Activated naive CD4-positive, alpha-beta T cell treated with anti-CD3 and anti-CD28 coated beads for 36 hours (primary cell): ENCODE results near the gene ANXA9. TPM values are rescaled to one million over a fixed set of nuclear protein-coding genes. Genes with fewer than 3 reads are reported as not detected.

Source experiments
- CTCF ChIA-PET: fragments of 350-600 bp; sonication (Branson Sonifier 250); formaldehyde crosslinking; loops from one replicate; lab custom pipeline; 2021; ENCODE audit warnings: antibody characterized with exemption; lab: Charles Lee
- DNase-seq: peaks from one replicate; pipeline ENCODE4 v3.0.0-alpha.2; 2020
- H3K27ac Mint-ChIP-seq: one replicate; pipeline ENCODE4 v1.8.0; 2021; ENCODE audit warnings: mild to moderate bottlenecking, mixed read lengths
- H3K27me3 Mint-ChIP-seq: one replicate; pipeline ENCODE4 v1.8.0; 2021; ENCODE audit warnings: low read depth, mixed read lengths
- H3K36me3 Mint-ChIP-seq: one replicate; pipeline ENCODE4 v1.8.0; 2021; ENCODE audit warnings: low read depth, mixed read lengths
- H3K4me1 Mint-ChIP-seq: one replicate; pipeline ENCODE4 v1.8.0; 2021; ENCODE audit warnings: low read depth, mixed read lengths
- H3K4me3 Mint-ChIP-seq: one replicate; pipeline ENCODE4 v1.8.0; 2021; ENCODE audit warnings: mild to moderate bottlenecking, moderate library complexity, mixed read lengths
- H3K9me3 Mint-ChIP-seq: one replicate; pipeline ENCODE4 v1.8.0; 2021; ENCODE audit warnings: mixed read lengths
- intact Hi-C: fragments of 100-400 bp; cut with micrococcal nuclease; formaldehyde crosslinking; loops from one replicate; pipeline ENCODE4 v1.15.1; 2023
- total RNA-seq, 2 experiments: library from RNA; stranded (reverse); gene quantifications; one replicate each; pipeline ENCODE4 v1.2.3, GENCODE V29; 2021

Gene ANXA9
- total RNA-seq, 2 experiments from 2014 or later, result not detected

DNA sequence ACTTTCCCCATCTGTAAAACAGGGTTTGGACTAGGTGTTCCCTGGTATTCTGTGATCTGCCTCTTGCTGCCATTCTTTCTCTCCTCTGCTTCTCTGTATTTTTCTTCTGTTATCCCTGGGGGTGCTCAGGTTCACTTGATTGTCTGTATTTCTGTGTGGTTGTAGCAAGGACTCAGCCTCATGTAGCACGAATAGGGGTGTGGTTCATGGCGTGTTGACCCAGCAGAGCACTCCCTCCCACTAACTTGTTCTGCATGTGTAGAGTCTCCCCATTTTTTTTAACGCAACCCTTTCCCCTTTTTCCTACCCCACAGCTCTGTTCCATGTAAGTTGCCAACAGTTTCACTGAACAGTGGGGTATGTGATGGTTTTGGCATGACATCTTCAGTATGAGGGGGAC lies 53.1 kb downstream of the ANXA9 start:
- no peaks in the 10 kb centered on the region for H3K9me3 Mint-ChIP-seq
- no peak overlapping the region for H3K4me3 Mint-ChIP-seq
- H3K27ac Mint-ChIP-seq, result no peak overlapping the region
- DNase-seq, result no peak
- no peaks in the 10 kb centered on the region for H3K27me3 Mint-ChIP-seq
- CTCF ChIA-PET, result interaction anchor here (0.6 kb wide), 1 partner anchor 88 kb away, joined by 3 read pairs; no protein-coding TSS in a partner anchor
- intact Hi-C loops, result no loop called here
- no peaks in the 10 kb centered on the region for H3K4me1 Mint-ChIP-seq
- peaks cover 16% of the 10 kb centered on the region for H3K36me3 Mint-ChIP-seq

- Mint-ChIP-seq H3K36me3 (peaks cover 16% of the 10 kb centered on the region), H3K4me3 (no peak within 1 kb of the TSS), H3K27me3 (no peaks in the 10 kb centered on the region), H3K9me3 (no peaks in the 10 kb centered on the region), H3K4me1 (no peaks in the 10 kb centered on the region), H3K27ac (no peak within 1 kb of the TSS)
- no peak for DNase-seq
- intact Hi-C loops, result no loop called here
- CTCF ChIA-PET, result interaction anchor here (0.6 to 1.6 kb wide), 4 partner anchors 11 to 180 kb away, joined by 3 to 4 read pairs (median 4); no protein-coding TSS in a partner anchor
These were observed 54.3 kb downstream of the ANXA9 start, which contains the start of gene BNIPL for GRCh38 chr1:151036356-151036755. BNIPL (plus strand) TSS chr1:151036586; CDS start chr1:151036726, 140 bp downstream.

DNA sequence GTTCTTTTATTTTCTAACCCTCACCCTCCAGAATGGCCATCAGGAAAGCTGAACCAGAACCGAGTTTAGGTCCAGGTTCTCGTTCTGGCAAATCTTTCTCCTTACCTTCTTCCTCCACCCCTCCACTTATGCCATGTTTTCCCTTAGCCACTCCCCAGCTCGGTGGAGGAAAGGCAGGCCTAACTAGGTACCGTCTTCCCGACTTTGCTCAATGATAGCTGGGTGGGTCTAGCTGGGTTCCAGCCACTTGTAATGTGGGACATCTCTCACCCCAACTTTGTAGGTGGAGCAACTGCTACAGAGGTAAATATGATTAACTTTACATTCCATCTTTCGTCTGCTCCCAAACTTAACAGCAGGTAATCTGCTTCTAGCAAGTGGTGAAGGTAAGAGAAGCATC lies 54.9 kb downstream of the ANXA9 start:
- Mint-ChIP-seq H3K4me3 (no peak overlapping the region), H3K9me3 (no peaks in the 10 kb centered on the region), H3K4me1 (no peaks in the 10 kb centered on the region), H3K27ac (no peak overlapping the region), H3K27me3 (no peaks in the 10 kb centered on the region), H3K36me3 (peaks cover 13% of the 10 kb centered on the region)
- intact Hi-C loops, result no loop called here
- no peak for DNase-seq
- CTCF ChIA-PET, result interaction anchor here (0.6 to 1.6 kb wide), 3 partner anchors 12 to 181 kb away, joined by 3 to 4 read pairs (median 4); no protein-coding TSS in a partner anchor

- no peaks in the 10 kb centered on the region for H3K9me3 Mint-ChIP-seq
- H3K27ac Mint-ChIP-seq, result no peak overlapping the region
- H3K36me3 Mint-ChIP-seq, result peaks cover 7% of the 10 kb centered on the region
- H3K4me3 Mint-ChIP-seq, result no peak overlapping the region
- intact Hi-C loops, result no loop called here
- no peaks in the 10 kb centered on the region for H3K27me3 Mint-ChIP-seq
- CTCF ChIA-PET, result interaction anchor here (1.1 kb wide), 1 partner anchor 43 kb away, joined by 4 read pairs; no protein-coding TSS in a partner anchor
- peaks cover 8% of the 10 kb centered on the region for H3K4me1 Mint-ChIP-seq
- no peak for DNase-seq
These were observed 57.4 kb downstream of the ANXA9 start for GRCh38 chr1:151039521-151039920.

DNA sequence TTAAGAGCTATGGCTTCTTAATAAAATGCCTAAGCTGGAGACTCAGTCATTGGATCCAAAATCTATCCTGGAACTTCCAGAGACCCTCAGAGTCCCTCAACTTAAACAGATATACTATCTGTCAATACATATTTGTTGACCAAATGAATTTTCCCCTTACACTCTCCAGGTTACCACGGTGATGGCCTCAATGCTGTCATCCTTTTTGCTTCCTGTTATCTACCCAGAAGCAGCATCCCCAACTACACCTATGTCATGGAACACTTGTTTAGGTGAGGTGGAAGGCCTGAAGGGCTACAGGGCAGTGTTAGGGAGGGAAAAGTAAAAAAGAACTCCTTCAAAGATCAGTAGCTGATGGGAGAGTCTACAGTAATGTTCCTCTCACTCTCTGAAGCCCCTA lies 61.1 kb downstream of the ANXA9 start:
- CTCF ChIA-PET, result interaction anchor here (0.6 to 2.0 kb wide), 6 partner anchors 18 to 954 kb away, joined by 3 to 9 read pairs (median 4); no protein-coding TSS in a partner anchor
- DNase-seq, result peak; percentile 32
- no peak overlapping the region for H3K4me3 Mint-ChIP-seq
- H3K27ac Mint-ChIP-seq, result no peak overlapping the region
- H3K36me3 Mint-ChIP-seq, result no peaks in the 10 kb centered on the region
- no peaks in the 10 kb centered on the region for H3K9me3 Mint-ChIP-seq
- H3K27me3 Mint-ChIP-seq, result no peaks in the 10 kb centered on the region
- H3K4me1 Mint-ChIP-seq, result peaks cover 22% of the 10 kb centered on the region
- intact Hi-C loops, result no loop called here

Other genes with a start within 250 kb of the ANXA9 start
- 10 to 100 TPM; 37.0 to 37.7 TPM for gene CTSS, start 216.5 kb upstream of the ANXA9 start, total RNA-seq
- gene CTSK, start 174.0 kb upstream of the ANXA9 start, total RNA-seq, result under 1 TPM; 0.84 to 0.95 TPM
- 10 to 100 TPM; 28.8 to 28.9 TPM for gene ARNT, start 105.7 kb upstream of the ANXA9 start, total RNA-seq
- gene CTXND2, start 95.2 kb upstream of the ANXA9 start, total RNA-seq, result not detected
- gene SETDB1, start 55.9 kb upstream of the ANXA9 start, total RNA-seq, result 10 to 100 TPM; 40.4 to 44.7 TPM
- 100 to 1,000 TPM; 130 to 135 TPM for gene CERS2, start 7.5 kb upstream of the ANXA9 start, total RNA-seq
- gene MINDY1, start 24.6 kb downstream of the ANXA9 start, total RNA-seq, result 10 to 100 TPM; 14.6 to 15.1 TPM
- 10 to 100 TPM; 13.3 to 15.9 TPM for gene PRUNE1, start 26.2 kb downstream of the ANXA9 start, total RNA-seq
- 1 to 10 TPM; 1.1 to 1.3 TPM for gene BNIPL, start 54.3 kb downstream of the ANXA9 start, total RNA-seq
- gene C1orf56, start 65.5 kb downstream of the ANXA9 start, total RNA-seq, result under 1 TPM; 0.49 to 0.57 TPM
- 10 to 100 TPM; 98.1 to 99.0 TPM for gene CDC42SE1, start 77.3 kb downstream of the ANXA9 start, total RNA-seq
- gene MLLT11, start 78.1 kb downstream of the ANXA9 start, total RNA-seq, result 1 to 10 TPM; 3.3 to 3.6 TPM
- 10 to 100 TPM; 16.1 to 16.2 TPM for gene GABPB2, start 88.5 kb downstream of the ANXA9 start, total RNA-seq
- 1 to 10 TPM; 1.5 to 1.6 TPM for gene SEMA6C, start 164.3 kb downstream of the ANXA9 start, total RNA-seq
- 10 to 100 TPM in 1 of 2 experiments, 1 to 10 TPM in 1; 9.6 to 10.5 TPM for gene TNFAIP8L2, start 174.4 kb downstream of the ANXA9 start, total RNA-seq
- gene LYSMD1, start 183.6 kb downstream of the ANXA9 start, total RNA-seq, result 1 to 10 TPM; 4.5 to 4.8 TPM
- 10 to 100 TPM; 60.5 to 64.2 TPM for gene SCNM1, start 183.9 kb downstream of the ANXA9 start, total RNA-seq
- gene TMOD4, start 193.7 kb downstream of the ANXA9 start, total RNA-seq, result 1 to 10 TPM in 1 of 2 experiments, under 1 TPM in 1; 0.98 to 1.1 TPM
- gene VPS72, start 207.9 kb downstream of the ANXA9 start, total RNA-seq, result 10 to 100 TPM; 49.8 to 56.9 TPM
- gene PIP5K1A, start 216.3 kb downstream of the ANXA9 start, total RNA-seq, result 10 to 100 TPM; 72.6 to 82.5 TPM